ENCODE data around the gene PARVA. TPM values are rescaled to one million over a fixed set of nuclear protein-coding genes. Genes with fewer than 3 reads are reported as not detected.

PARVA gene
- total RNA-seq, 1 experiment from 2014 or later = 29.1 TPM

- ChIA-PET POLR2A (no interaction called here), CTCF (interaction anchor here (0.8 kb wide), 1 partner anchor 33 kb away, joined by 3 read pairs; no protein-coding TSS in a partner anchor)
- Histone ChIP-seq H3K4me1 (ENCODE audit: control insufficient read depth, insufficient read depth, low read length) (no peaks in the 10 kb centered on the region), H3K27ac (ENCODE audit: low read length) (no peak overlapping the region), H3K27me3 (ENCODE audit: control insufficient read depth, insufficient read depth, low read length) (no peaks in the 10 kb centered on the region), H3K36me3 (ENCODE audit: control insufficient read depth, insufficient read depth, low read length) (no peaks in the 10 kb centered on the region), H3K4me3 (ENCODE audit: low read depth in 2 of 2, low read length in 2 of 2) (no peak overlapping the region), H3K9me3 (ENCODE audit: control insufficient read depth, insufficient read depth, low read depth, low read length) (peaks cover 13% of the 10 kb centered on the region)
- DNase-seq (ENCODE audit: low read depth, low spot score) (no peak), ATAC-seq (no peak)
- in situ Hi-C loops (cut with HindIII; ENCODE audit: low pct_unique_long_range_greater_than_20kb, low sequenced_read_pairs) (no loop called here), intact Hi-C loops (cut with micrococcal nuclease; ENCODE audit: unreplicated experiment) (no loop called here)
- TF ChIP-seq CTCF (IDR thresholded peaks at IDR 0.05) (no peak), TCF7L2 (IDR thresholded peaks at IDR 0.05; ENCODE audit: low read depth, low read length) (no peak), REST (IDR thresholded peaks at IDR 0.05; ENCODE audit: insufficient read depth in 1 of 2, low read depth in 2 of 2, low read length in 1 of 2) (no peak), POLR2AphosphoS5 (IDR thresholded peaks at IDR 0.05; ENCODE audit: low read depth, low read length) (no peak), SIN3A (IDR thresholded peaks at IDR 0.05; ENCODE audit: borderline replicate concordance, insufficient read depth, low read depth, low read length) (no peak)
- BruUV-seq (replicated peaks) = no TSS peak
Observed at GRCh38 chr11:12393691-12394090, 16.3 kb downstream of the PARVA start.

GRCh38 chr11:12394601-12395000, 17.2 kb downstream of the PARVA start:
- POLR2A ChIA-PET = no interaction called here

More at GRCh38 chr11:12394601-12395000, 17.2 kb downstream of the PARVA start:
- ATAC-seq (no peak), DNase-seq (ENCODE audit: low read depth, low spot score) (no peak)
- H3K27me3 ChIP-seq (ENCODE audit: control insufficient read depth, insufficient read depth, low read length) = no peaks in the 10 kb centered on the region
- CTCF ChIA-PET = no interaction called here
- no peak overlapping the region for H3K4me3 ChIP-seq (ENCODE audit: low read depth in 2 of 2, low read length in 2 of 2)
- no TSS peak for BruUV-seq (replicated peaks)
- in situ Hi-C loops (cut with HindIII; ENCODE audit: low pct_unique_long_range_greater_than_20kb, low sequenced_read_pairs) (no loop called here), intact Hi-C loops (cut with micrococcal nuclease; ENCODE audit: unreplicated experiment) (no loop called here)
- no peak for TF ChIP-seq REST (IDR thresholded peaks at IDR 0.05; ENCODE audit: insufficient read depth in 1 of 2, low read depth in 2 of 2, low read length in 1 of 2)
- no peak for TF ChIP-seq TCF7L2 (IDR thresholded peaks at IDR 0.05; ENCODE audit: low read depth, low read length)
- no peak for TF ChIP-seq CTCF (IDR thresholded peaks at IDR 0.05)
- TF ChIP-seq SIN3A (IDR thresholded peaks at IDR 0.05; ENCODE audit: borderline replicate concordance, insufficient read depth, low read depth, low read length) = no peak
- TF ChIP-seq POLR2AphosphoS5 (IDR thresholded peaks at IDR 0.05; ENCODE audit: low read depth, low read length) = no peak
- no peaks in the 10 kb centered on the region for H3K4me1 ChIP-seq (ENCODE audit: control insufficient read depth, insufficient read depth, low read length)
- H3K36me3 ChIP-seq (ENCODE audit: control insufficient read depth, insufficient read depth, low read length) = no peaks in the 10 kb centered on the region
- peaks cover 13% of the 10 kb centered on the region for H3K9me3 ChIP-seq (ENCODE audit: control insufficient read depth, insufficient read depth, low read depth, low read length)
- H3K27ac ChIP-seq (ENCODE audit: low read length) = no peak overlapping the region

Data from Panc1 (cell line).